ENCODE results near the gene TRMT6. TPM values are rescaled to one million over a fixed set of nuclear protein-coding genes. Genes with fewer than 3 reads are reported as not detected.

The TRMT6 gene
- total and polyA plus RNA-seq, 9 donors, result 7.6 to 12.1 (median 10.6) TPM

GRCh38 chr20:5968462-5968861, 18.1 kb upstream of the TRMT6 start:
- Histone ChIP-seq H3K4me1 (ENCODE audit: control insufficient read depth, insufficient read depth, low read length) (no peaks in the 10 kb centered on the region), H3K4me3 (ENCODE audit: low read length) (no peak overlapping the region), H3K36me3 (ENCODE audit: control insufficient read depth, insufficient read depth, low read length) (peaks cover 18% of the 10 kb centered on the region), H3K27me3 (ENCODE audit: control insufficient read depth, insufficient read depth, low read length) (no peaks in the 10 kb centered on the region), H3K27ac (ENCODE audit: low read length) (no peak overlapping the region), H3K9me3 (replicated peaks; ENCODE audit: control insufficient read depth, low read depth, low read length) (no peaks in the 10 kb centered on the region)
- DNase-seq, result no peak
- WGBS (ENCODE audit: insufficient coverage), result 100% methylated on average over 1 of the region's 3 CpGs

- H3K36me3 ChIP-seq (ENCODE audit: control insufficient read depth, insufficient read depth, low read length), result peaks cover 18% of the 10 kb centered on the region
- DNase-seq, result no peak
- WGBS (ENCODE audit: insufficient coverage), result 100% methylated on average over 3 of the region's 6 CpGs
Measured at GRCh38 chr20:5967469-5967868, 17.1 kb upstream of the TRMT6 start.

GRCh38 chr20:5949943-5950270, 426 bp downstream of the TRMT6 start:
- Histone ChIP-seq H3K9me3 (replicated peaks; ENCODE audit: control insufficient read depth, low read depth, low read length) (no peaks in the 10 kb centered on the region), H3K4me3 (ENCODE audit: low read length) (peak overlapping the region; percentile 80), H3K27ac (ENCODE audit: low read length) (peak overlapping the region; percentile 54), H3K36me3 (ENCODE audit: control insufficient read depth, insufficient read depth, low read length) (peaks cover 28% of the 10 kb centered on the region), H3K4me1 (ENCODE audit: control insufficient read depth, insufficient read depth, low read length) (peaks cover 7% of the 10 kb centered on the region), H3K27me3 (ENCODE audit: control insufficient read depth, insufficient read depth, low read length) (no peaks in the 10 kb centered on the region)
- peak; percentile 3 for DNase-seq
- WGBS (ENCODE audit: insufficient coverage), result under 1% methylated on average over 11 of the region's 11 CpGs

More at GRCh38 chr20:5967469-5967868, 17.1 kb upstream of the TRMT6 start:
- Histone ChIP-seq H3K4me3 (ENCODE audit: low read length) (no peak overlapping the region), H3K27ac (ENCODE audit: low read length) (no peak overlapping the region), H3K9me3 (replicated peaks; ENCODE audit: control insufficient read depth, low read depth, low read length) (no peaks in the 10 kb centered on the region), H3K4me1 (ENCODE audit: control insufficient read depth, insufficient read depth, low read length) (no peaks in the 10 kb centered on the region), H3K27me3 (ENCODE audit: control insufficient read depth, insufficient read depth, low read length) (no peaks in the 10 kb centered on the region)

GRCh38 chr20:5947276-5947675, 3.1 kb downstream of the TRMT6 start:
- WGBS (ENCODE audit: insufficient coverage), result 80% methylated on average over 4 of the region's 6 CpGs
- H3K27ac ChIP-seq (ENCODE audit: low read length), result no peak overlapping the region
- H3K36me3 ChIP-seq (ENCODE audit: control insufficient read depth, insufficient read depth, low read length), result peaks cover 30% of the 10 kb centered on the region

GRCh38 chr20:5945963-5946362, 4.4 kb downstream of the TRMT6 start:
- H3K27ac ChIP-seq (ENCODE audit: low read length), result no peak overlapping the region
- no peaks in the 10 kb centered on the region for H3K27me3 ChIP-seq (ENCODE audit: control insufficient read depth, insufficient read depth, low read length)
- H3K9me3 ChIP-seq (replicated peaks; ENCODE audit: control insufficient read depth, low read depth, low read length), result no peaks in the 10 kb centered on the region
- H3K4me3 ChIP-seq (ENCODE audit: low read length), result no peak overlapping the region
- WGBS (ENCODE audit: insufficient coverage), result 73% methylated on average over 2 of the region's 3 CpGs
- peaks cover 7% of the 10 kb centered on the region for H3K4me1 ChIP-seq (ENCODE audit: control insufficient read depth, insufficient read depth, low read length)
- H3K36me3 ChIP-seq (ENCODE audit: control insufficient read depth, insufficient read depth, low read length), result peaks cover 42% of the 10 kb centered on the region
- DNase-seq, result no peak

More at GRCh38 chr20:5947276-5947675, 3.1 kb downstream of the TRMT6 start:
- no peaks in the 10 kb centered on the region for H3K27me3 ChIP-seq (ENCODE audit: control insufficient read depth, insufficient read depth, low read length)
- DNase-seq, result no peak
- H3K4me3 ChIP-seq (ENCODE audit: low read length), result no peak overlapping the region
- peaks cover 7% of the 10 kb centered on the region for H3K4me1 ChIP-seq (ENCODE audit: control insufficient read depth, insufficient read depth, low read length)
- H3K9me3 ChIP-seq (replicated peaks; ENCODE audit: control insufficient read depth, low read depth, low read length), result no peaks in the 10 kb centered on the region

DNA sequence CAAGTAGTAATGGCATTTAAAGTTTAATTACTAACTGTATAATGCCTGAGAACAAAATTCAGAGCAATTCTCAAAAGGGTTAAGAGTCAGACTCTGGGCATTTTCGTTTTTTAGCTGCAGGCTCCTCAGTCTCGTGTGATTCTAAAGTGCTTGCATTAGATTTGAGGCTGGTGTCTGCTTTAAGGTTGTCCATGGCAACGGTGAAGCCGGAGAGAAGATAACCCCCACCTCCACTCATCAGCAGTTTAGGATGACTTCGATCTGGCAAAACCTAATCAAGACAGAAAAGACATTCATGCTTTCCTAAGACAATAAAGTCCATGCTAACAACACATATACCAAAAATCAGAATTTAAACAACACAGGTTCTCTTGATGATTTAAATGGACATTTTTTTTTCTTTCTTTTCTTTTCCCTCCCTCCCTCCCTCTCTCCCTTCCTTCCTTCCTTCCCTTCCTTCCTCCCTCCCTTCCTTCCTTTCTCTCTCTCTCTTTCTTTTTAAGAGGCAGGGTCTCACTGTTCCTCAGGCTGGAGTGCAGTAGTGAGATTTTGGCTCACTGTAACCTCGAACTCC, 11.8 kb downstream of the TRMT6 start:
- DNase-seq, result no peak
- Histone ChIP-seq H3K4me3 (ENCODE audit: low read length) (no peak overlapping the region), H3K27ac (ENCODE audit: low read length) (no peak overlapping the region), H3K27me3 (ENCODE audit: control insufficient read depth, insufficient read depth, low read length) (no peaks in the 10 kb centered on the region), H3K36me3 (ENCODE audit: control insufficient read depth, insufficient read depth, low read length) (peaks cover 40% of the 10 kb centered on the region), H3K9me3 (replicated peaks; ENCODE audit: control insufficient read depth, low read depth, low read length) (no peaks in the 10 kb centered on the region), H3K4me1 (ENCODE audit: control insufficient read depth, insufficient read depth, low read length) (no peaks in the 10 kb centered on the region)
- 75% methylated on average over 2 of the region's 6 CpGs for WGBS (ENCODE audit: insufficient coverage)

- Histone ChIP-seq H3K9me3 (replicated peaks; ENCODE audit: control insufficient read depth, low read depth, low read length) (no peaks in the 10 kb centered on the region), H3K27me3 (ENCODE audit: control insufficient read depth, insufficient read depth, low read length) (no peaks in the 10 kb centered on the region), H3K4me3 (ENCODE audit: low read length) (no peak overlapping the region), H3K27ac (ENCODE audit: low read length) (no peak overlapping the region), H3K4me1 (ENCODE audit: control insufficient read depth, insufficient read depth, low read length) (no peaks in the 10 kb centered on the region), H3K36me3 (ENCODE audit: control insufficient read depth, insufficient read depth, low read length) (peaks cover 19% of the 10 kb centered on the region)
- no CpG with 5 or more reads among the region's 3 CpGs for WGBS (ENCODE audit: insufficient coverage)
- no peak for DNase-seq
Measured at GRCh38 chr20:5936238-5936637, 14.1 kb downstream of the TRMT6 start.

- H3K27ac ChIP-seq (ENCODE audit: low read length), result no peak overlapping the region
- H3K4me1 ChIP-seq (ENCODE audit: control insufficient read depth, insufficient read depth, low read length), result no peaks in the 10 kb centered on the region
- H3K27me3 ChIP-seq (ENCODE audit: control insufficient read depth, insufficient read depth, low read length), result no peaks in the 10 kb centered on the region
- peaks cover 13% of the 10 kb centered on the region for H3K36me3 ChIP-seq (ENCODE audit: control insufficient read depth, insufficient read depth, low read length)
- no peak overlapping the region for H3K4me3 ChIP-seq (ENCODE audit: low read length)
- H3K9me3 ChIP-seq (replicated peaks; ENCODE audit: control insufficient read depth, low read depth, low read length), result no peaks in the 10 kb centered on the region
- no peak for DNase-seq
- WGBS (ENCODE audit: insufficient coverage), result no CpG with 5 or more reads among the region's 1 CpG
Measured at GRCh38 chr20:5935384-5935783, 14.9 kb downstream of the TRMT6 start.

GRCh38 chr20:5933802-5934436, 16.4 kb downstream of the TRMT6 start:
- Histone ChIP-seq H3K27me3 (ENCODE audit: control insufficient read depth, insufficient read depth, low read length) (no peaks in the 10 kb centered on the region), H3K4me3 (ENCODE audit: low read length) (no peak overlapping the region), H3K4me1 (ENCODE audit: control insufficient read depth, insufficient read depth, low read length) (no peaks in the 10 kb centered on the region), H3K9me3 (replicated peaks; ENCODE audit: control insufficient read depth, low read depth, low read length) (no peaks in the 10 kb centered on the region), H3K36me3 (ENCODE audit: control insufficient read depth, insufficient read depth, low read length) (peaks cover 4% of the 10 kb centered on the region), H3K27ac (ENCODE audit: low read length) (no peak overlapping the region)
- 68% methylated on average over 4 of the region's 7 CpGs for WGBS (ENCODE audit: insufficient coverage)
- no peak for DNase-seq

DNA sequence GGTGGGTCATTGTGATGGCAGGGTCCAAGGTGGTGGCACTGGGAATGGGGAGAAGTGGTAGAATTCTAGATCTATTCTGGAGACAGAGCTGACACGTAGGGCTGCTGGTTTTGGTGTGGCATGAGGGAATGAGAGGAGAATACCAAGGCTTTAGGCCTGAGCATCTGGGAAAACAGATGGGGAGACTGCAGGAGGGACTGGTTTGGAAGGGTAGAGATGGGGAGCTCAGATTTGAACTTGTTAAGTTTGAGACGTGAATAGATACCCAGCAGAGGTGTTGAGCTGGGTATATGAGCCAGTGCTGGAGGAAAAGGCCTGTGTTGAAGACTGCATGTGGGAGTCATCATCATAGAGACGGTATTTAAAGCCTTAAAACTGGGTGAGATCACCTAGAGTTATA, 17.5 kb downstream of the TRMT6 start:
- 72% methylated on average over 2 of the region's 3 CpGs for WGBS (ENCODE audit: insufficient coverage)
- Histone ChIP-seq H3K36me3 (ENCODE audit: control insufficient read depth, insufficient read depth, low read length) (no peaks in the 10 kb centered on the region), H3K27me3 (ENCODE audit: control insufficient read depth, insufficient read depth, low read length) (no peaks in the 10 kb centered on the region), H3K4me3 (ENCODE audit: low read length) (no peak overlapping the region), H3K4me1 (ENCODE audit: control insufficient read depth, insufficient read depth, low read length) (no peaks in the 10 kb centered on the region), H3K27ac (ENCODE audit: low read length) (no peak overlapping the region), H3K9me3 (replicated peaks; ENCODE audit: control insufficient read depth, low read depth, low read length) (no peaks in the 10 kb centered on the region)
- no peak for DNase-seq
